ENCODE measurements around the gene COX4I2. TPM values are rescaled to one million over a fixed set of nuclear protein-coding genes. Genes with fewer than 3 reads are reported as not detected.

Gene COX4I2
- total and polyA plus RNA-seq, 4 donors = 0.35 to 0.81 (median 0.59) TPM; not detected in 1

- H3K36me3 ChIP-seq (ENCODE audit: control insufficient read depth in 4 of 4, insufficient read depth in 3 of 4, low read depth in 1 of 4, low read length in 3 of 4) = no peaks in the 10 kb centered on the region
- H3K4me1 ChIP-seq (ENCODE audit: control insufficient read depth in 4 of 4, insufficient read depth in 4 of 4, low read length in 3 of 4) = peaks cover 8 to 31% (median 15%) of the 10 kb centered on the region in 4 donors
- DNase-seq (ENCODE audit: low spot score) = no peak
- H3K4me3 ChIP-seq (ENCODE audit: low read depth in 1 of 3, low read length in 3 of 3) = no peak overlapping the region
- 92% methylated on average over 7 of the region's 7 CpGs for WGBS
- TF ChIP-seq SP1 (IDR thresholded peaks at IDR 0.05) (no peak), RAD21 (IDR thresholded peaks at IDR 0.05) (no peak), ZBTB33 (IDR thresholded peaks at IDR 0.05) (no peak), REST (IDR thresholded peaks at IDR 0.05) (no peak), FOXA1 (IDR thresholded peaks at IDR 0.05) (no peak), NR2F2 (IDR thresholded peaks at IDR 0.05) (no peak), HNF4A (conservative IDR thresholded peaks at IDR 0.05) (no peak), ATF3 (IDR thresholded peaks at IDR 0.05) (no peak), EGR1 (IDR thresholded peaks at IDR 0.05; ENCODE audit: low read depth in 2 of 2) (no peak), HNF4G (IDR thresholded peaks at IDR 0.05) (no peak), TAF1 (conservative IDR thresholded peaks at IDR 0.05) (no peak), YY1 (IDR thresholded peaks at IDR 0.05) (no peak), JUND (IDR thresholded peaks at IDR 0.05) (no peak), GABPA (IDR thresholded peaks at IDR 0.05 in 1 of 2, conservative IDR thresholded peaks at IDR 0.05 in 1 of 2) (no peak), MAX (IDR thresholded peaks at IDR 0.05) (no peak), FOXA2 (IDR thresholded peaks at IDR 0.05) (no peak)
- no peak overlapping the region for H3K9ac ChIP-seq (ENCODE audit: low read depth in 1 of 2, low read length in 2 of 2)
- no peak overlapping the region for H3K27ac ChIP-seq (ENCODE audit: low read depth in 1 of 2, low read length in 2 of 2)
- no peaks in the 10 kb centered on the region for H3K27me3 ChIP-seq (ENCODE audit: control insufficient read depth in 4 of 4, insufficient read depth in 4 of 4, low read length in 3 of 4)
- H3K9me3 ChIP-seq (ENCODE audit: control insufficient read depth in 4 of 4, low read length in 3 of 4) = no peaks in the 10 kb centered on the region
Observed at GRCh38 chr20:31590717-31591225, 46.9 kb upstream of the COX4I2 start.

GRCh38 chr20:31593221-31594001 lies 44.3 kb upstream of the COX4I2 start:
- Histone ChIP-seq H3K4me1 (ENCODE audit: control insufficient read depth in 4 of 4, insufficient read depth in 4 of 4, low read length in 3 of 4) (peaks cover 8 to 21% (median 13%) of the 10 kb centered on the region in 4 donors), H3K4me3 (ENCODE audit: low read depth in 1 of 3, low read length in 3 of 3) (no peak overlapping the region), H3K9me3 (ENCODE audit: control insufficient read depth in 4 of 4, low read length in 3 of 4) (no peaks in the 10 kb centered on the region), H3K36me3 (ENCODE audit: control insufficient read depth in 4 of 4, insufficient read depth in 3 of 4, low read depth in 1 of 4, low read length in 3 of 4) (no peaks in the 10 kb centered on the region), H3K27ac (ENCODE audit: low read depth in 1 of 2, low read length in 2 of 2) (peak overlapping the region; percentile 66 to 71), H3K27me3 (ENCODE audit: control insufficient read depth in 4 of 4, insufficient read depth in 4 of 4, low read length in 3 of 4) (no peaks in the 10 kb centered on the region), H3K9ac (ENCODE audit: low read depth in 1 of 2, low read length in 2 of 2) (no peak overlapping the region)
- DNase-seq (ENCODE audit: low spot score) = no peak
- 63% methylated on average over 11 of the region's 11 CpGs for WGBS
- TF ChIP-seq REST (IDR thresholded peaks at IDR 0.05) (peak; percentile 27), YY1 (IDR thresholded peaks at IDR 0.05) (peak; percentile 55), JUND (IDR thresholded peaks at IDR 0.05) (peak in 1 of 2 donors; percentile 50), TAF1 (conservative IDR thresholded peaks at IDR 0.05) (no peak), ZBTB33 (IDR thresholded peaks at IDR 0.05) (peak; percentile 44), EGR1 (IDR thresholded peaks at IDR 0.05; ENCODE audit: low read depth in 2 of 2) (peak in 1 of 2 donors; percentile 88), GABPA (IDR thresholded peaks at IDR 0.05 in 1 of 2, conservative IDR thresholded peaks at IDR 0.05 in 1 of 2) (peak in 1 of 2 donors; percentile 28), SP1 (IDR thresholded peaks at IDR 0.05) (peak; percentile 84), FOXA2 (IDR thresholded peaks at IDR 0.05) (no peak), ATF3 (IDR thresholded peaks at IDR 0.05) (no peak), HNF4A (conservative IDR thresholded peaks at IDR 0.05) (peak; percentile 95 to 97), MAX (IDR thresholded peaks at IDR 0.05) (peak; percentile 91), RAD21 (IDR thresholded peaks at IDR 0.05) (peak in 1 of 2 donors; percentile 35), FOXA1 (IDR thresholded peaks at IDR 0.05) (peak; percentile 54)

Data from liver (tissue), 9 donors.